ENCODE data around the gene CA6.
A peak's percentile ranks its signal among the peaks of the same experiment; 100 is the strongest.
"Not testable (repeated sequence)": the region's sequence is repeated elsewhere in the genome, so short reads cannot be mapped to it uniquely, and the experiment has no call there.

The CA6 gene

GRCh38 chr1:8915446-8915845 lies 30.2 kb upstream of the CA6 start:
- Histone ChIP-seq H2AFZ (ENCODE audit: low read depth, low read length) (no peak overlapping the region), H3K4me2 (ENCODE audit: insufficient read depth, low read length) (no peak overlapping the region), H3K27me3 (ENCODE audit: insufficient read depth, low read length, poor library complexity) (no peaks in the 10 kb centered on the region), H3K9me3 (ENCODE audit: insufficient read depth, low read length, severe bottlenecking) (no peaks in the 10 kb centered on the region), H3K4me3 (ENCODE audit: low read depth in 1 of 2, low read length in 2 of 2) (no peak overlapping the region), H4K20me1 (ENCODE audit: insufficient read depth, low read length) (no peaks in the 10 kb centered on the region), H3K4me1 (ENCODE audit: insufficient read depth, low read length) (peaks cover 15% of the 10 kb centered on the region), H3K27ac (ENCODE audit: low read length) (no peak overlapping the region), H3K36me3 (ENCODE audit: insufficient read depth, low read length) (no peaks in the 10 kb centered on the region), H3K9ac (ENCODE audit: low read depth, low read length) (no peak overlapping the region), H3K79me2 (ENCODE audit: insufficient read depth, low read length) (no peaks in the 10 kb centered on the region)
- no peak for TF ChIP-seq CTCF (IDR thresholded peaks at IDR 0.05; ENCODE audit: borderline replicate concordance, extremely low read depth, low read length, poor library complexity, severe bottlenecking)
- no peak for TF ChIP-seq EZH2 (IDR thresholded peaks at IDR 0.05; ENCODE audit: borderline replicate concordance, low read depth, low read length, severe bottlenecking)
- DNase-seq (no peak), ATAC-seq (ENCODE audit: insufficient read depth, low read depth) (no peak)

DNA sequence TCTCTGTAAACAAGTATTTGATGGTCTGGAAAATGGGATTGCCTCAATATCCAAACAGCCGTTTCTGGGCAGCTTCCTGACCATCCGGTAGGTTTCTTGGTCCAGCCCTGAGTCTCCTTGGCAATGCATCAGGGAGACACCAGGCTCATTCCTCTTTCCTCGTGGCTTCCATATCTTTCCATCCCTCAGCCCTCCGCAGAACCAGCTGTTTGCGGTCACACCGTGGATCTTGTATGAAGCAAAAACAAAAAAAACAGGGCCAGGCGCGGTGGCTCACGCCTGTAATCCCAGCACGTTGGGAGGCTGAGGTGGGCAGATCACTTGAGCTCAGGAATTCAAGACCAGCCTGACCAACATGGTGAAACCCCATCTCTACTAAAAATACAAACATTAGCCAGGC lies 28.1 kb upstream of the CA6 start:
- Histone ChIP-seq H3K9ac (ENCODE audit: low read depth, low read length) (peak overlapping the region; percentile 4; the same call in 1 of the 2 replicates), H3K4me1 (ENCODE audit: insufficient read depth, low read length) (peaks cover 18% of the 10 kb centered on the region)
- not testable (repeated sequence) for H3K79me2 ChIP-seq (ENCODE audit: insufficient read depth, low read length); ATAC-seq (ENCODE audit: insufficient read depth, low read depth); H3K4me3 ChIP-seq (ENCODE audit: low read depth in 1 of 2, low read length in 2 of 2); H2AFZ ChIP-seq (ENCODE audit: low read depth, low read length); DNase-seq; H3K4me2 ChIP-seq (ENCODE audit: insufficient read depth, low read length); H3K27me3 ChIP-seq (ENCODE audit: insufficient read depth, low read length, poor library complexity); H3K27ac ChIP-seq (ENCODE audit: low read length); H3K36me3 ChIP-seq (ENCODE audit: insufficient read depth, low read length); H4K20me1 ChIP-seq (ENCODE audit: insufficient read depth, low read length); H3K9me3 ChIP-seq (ENCODE audit: insufficient read depth, low read length, severe bottlenecking)

DNA sequence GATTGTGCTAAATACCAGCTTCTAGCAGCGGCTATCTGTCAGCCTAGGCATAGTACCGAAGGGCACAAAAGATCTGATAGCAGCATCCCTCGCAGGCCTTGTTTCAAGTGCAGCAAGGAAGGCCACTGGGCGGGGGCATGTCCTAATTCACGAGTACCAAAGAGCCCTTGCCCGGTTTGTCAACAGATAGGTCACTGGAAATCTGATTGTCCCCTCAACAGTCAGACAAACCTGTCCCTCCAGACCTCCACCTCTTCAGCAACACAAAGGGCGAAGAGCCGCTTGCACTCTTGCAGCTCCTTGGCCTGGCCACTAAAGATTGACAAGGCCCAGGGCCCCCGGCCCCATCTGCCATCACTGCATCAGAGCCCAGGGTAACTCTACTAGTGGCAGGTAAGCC lies 22.7 kb upstream of the CA6 start:
- peaks cover 16% of the 10 kb centered on the region for H3K4me1 ChIP-seq (ENCODE audit: insufficient read depth, low read length)
- no peaks in the 10 kb centered on the region for H4K20me1 ChIP-seq (ENCODE audit: insufficient read depth, low read length)
- H3K4me3 ChIP-seq (ENCODE audit: low read depth in 1 of 2, low read length in 2 of 2), result no peak overlapping the region
- DNase-seq, result no peak
- ATAC-seq (ENCODE audit: insufficient read depth, low read depth), result no peak
- no peak overlapping the region for H3K4me2 ChIP-seq (ENCODE audit: insufficient read depth, low read length)
- no peaks in the 10 kb centered on the region for H3K9me3 ChIP-seq (ENCODE audit: insufficient read depth, low read length, severe bottlenecking)
- H3K27ac ChIP-seq (ENCODE audit: low read length), result no peak overlapping the region
- no peaks in the 10 kb centered on the region for H3K79me2 ChIP-seq (ENCODE audit: insufficient read depth, low read length)
- H3K36me3 ChIP-seq (ENCODE audit: insufficient read depth, low read length), result no peaks in the 10 kb centered on the region
- H3K9ac ChIP-seq (ENCODE audit: low read depth, low read length), result no peak overlapping the region
- no peak for TF ChIP-seq CTCF (IDR thresholded peaks at IDR 0.05; ENCODE audit: borderline replicate concordance, extremely low read depth, low read length, poor library complexity, severe bottlenecking)
- no peak for TF ChIP-seq EZH2 (IDR thresholded peaks at IDR 0.05; ENCODE audit: borderline replicate concordance, low read depth, low read length, severe bottlenecking)
- H2AFZ ChIP-seq (ENCODE audit: low read depth, low read length), result no peak overlapping the region
- no peaks in the 10 kb centered on the region for H3K27me3 ChIP-seq (ENCODE audit: insufficient read depth, low read length, poor library complexity)

DNA sequence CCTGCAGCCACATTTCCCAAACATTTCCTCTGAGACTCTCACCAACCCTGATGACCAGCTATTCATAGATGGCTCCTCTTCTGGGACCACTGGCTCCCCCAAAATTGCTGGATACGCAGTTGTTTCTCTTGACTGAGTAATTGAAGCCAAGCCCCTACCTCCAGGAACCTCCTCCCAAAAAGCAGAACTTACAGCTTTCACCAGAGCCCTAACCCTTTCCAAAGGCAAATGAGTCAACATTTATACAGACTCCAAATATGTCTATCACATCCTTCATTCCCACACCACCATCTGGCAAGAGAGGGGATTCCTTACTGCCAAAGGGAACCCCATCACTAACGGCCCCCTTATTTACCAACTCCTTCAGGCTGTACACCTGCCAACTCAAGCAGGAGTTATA lies 20.3 kb upstream of the CA6 start:
- TF ChIP-seq EZH2 (IDR thresholded peaks at IDR 0.05; ENCODE audit: borderline replicate concordance, low read depth, low read length, severe bottlenecking), result no peak
- no peak for TF ChIP-seq CTCF (IDR thresholded peaks at IDR 0.05; ENCODE audit: borderline replicate concordance, extremely low read depth, low read length, poor library complexity, severe bottlenecking)
- Histone ChIP-seq H2AFZ (ENCODE audit: low read depth, low read length) (no peak overlapping the region), H4K20me1 (ENCODE audit: insufficient read depth, low read length) (no peaks in the 10 kb centered on the region), H3K27me3 (ENCODE audit: insufficient read depth, low read length, poor library complexity) (no peaks in the 10 kb centered on the region), H3K27ac (ENCODE audit: low read length) (no peak overlapping the region), H3K36me3 (ENCODE audit: insufficient read depth, low read length) (no peaks in the 10 kb centered on the region), H3K4me3 (ENCODE audit: low read depth in 1 of 2, low read length in 2 of 2) (no peak overlapping the region), H3K9me3 (ENCODE audit: insufficient read depth, low read length, severe bottlenecking) (no peaks in the 10 kb centered on the region), H3K4me1 (ENCODE audit: insufficient read depth, low read length) (peaks cover 11% of the 10 kb centered on the region), H3K79me2 (ENCODE audit: insufficient read depth, low read length) (no peaks in the 10 kb centered on the region), H3K4me2 (ENCODE audit: insufficient read depth, low read length) (no peak overlapping the region), H3K9ac (ENCODE audit: low read depth, low read length) (no peak overlapping the region)
- ATAC-seq (ENCODE audit: insufficient read depth, low read depth) (no peak), DNase-seq (no peak)

All from DND-41 (cell line).